A673 (cell line): ENCODE data around the gene SMIM5. TPM values are rescaled to one million over a fixed set of nuclear protein-coding genes. Genes with fewer than 3 reads are reported as not detected.

Source experiments
- BruUV-seq: library from RNA; stranded (reverse); fragments of 400-500 nt; replicated peaks from 2 replicates; lab custom pipeline; 2021; lab: Mats Ljungman, UMichigan
- CTCF ChIA-PET: fragments of 300-600 bp; sonication (Branson Sonifier 250); formaldehyde crosslinking; loops from one replicate; lab custom pipeline; 2022; ENCODE audit warnings: antibody characterized with exemption; lab: Charles Lee
- POLR2A ChIA-PET: fragments of 300-600 bp; sonication (Branson Sonifier 250); formaldehyde crosslinking; loops from one replicate; lab custom pipeline; 2022; ENCODE audit warnings: antibody characterized with exemption; ENCODE audit not compliant: low non-redundant PET; lab: Charles Lee
- DNase-seq: peaks from one replicate; pipeline ENCODE4 v3.0.0-alpha.2; 2015; ENCODE audit warnings: low spot score
- H3K27ac ChIP-seq: fragments of 200-600 bp; sonication (generic); 2 replicates; pipeline ENCODE4 v1.5.1; 2016; ENCODE audit warnings: mixed run types, low read depth, mild to moderate bottlenecking, mixed read lengths, antibody characterized with exemption, low read length; ENCODE audit not compliant: poor library complexity, severe bottlenecking
- H3K27me3 ChIP-seq: fragments of 200-600 bp; sonication (generic); replicated peaks from 2 replicates; pipeline ENCODE4 v1.6.1; 2017; ENCODE audit warnings: mixed run types, low read depth, mild to moderate bottlenecking, mixed read lengths, antibody characterized with exemption, low read length; ENCODE audit not compliant: insufficient read depth, poor library complexity
- H3K36me3 ChIP-seq: fragments of 200-600 bp; sonication (generic); 2 replicates; pipeline ENCODE4 v1.6.1; 2016; ENCODE audit warnings: mixed run types, mild to moderate bottlenecking, mixed read lengths, antibody characterized with exemption, low read length; ENCODE audit not compliant: insufficient read depth, poor library complexity, severe bottlenecking
- H3K4me1 ChIP-seq: fragments of 200-600 bp; sonication (generic); 2 replicates; pipeline ENCODE4 v1.6.1; 2017; ENCODE audit warnings: mixed run types, mild to moderate bottlenecking, mixed read lengths, antibody characterized with exemption, low read length; ENCODE audit not compliant: insufficient read depth, poor library complexity, severe bottlenecking
- H3K4me3 ChIP-seq: fragments of 200-600 bp; sonication (generic); 2 replicates; pipeline ENCODE4 v1.5.1; 2016; ENCODE audit warnings: low read depth, mixed run types, mild to moderate bottlenecking, mixed read lengths, low read length; ENCODE audit not compliant: poor library complexity, severe bottlenecking
- H3K9me3 ChIP-seq: fragments of 200-600 bp; sonication (generic); 2 replicates; pipeline ENCODE4 v1.6.1; 2016; ENCODE audit warnings: mixed run types, low read depth, mild to moderate bottlenecking, mixed read lengths, antibody characterized with exemption, low read length; ENCODE audit not compliant: poor library complexity, severe bottlenecking
- CTCF ChIP-seq: fragments of 300-800, 200-600 bp; sonication (generic); conservative IDR thresholded peaks from 2 replicates; pipeline ENCODE4 v1.5.1; 2017; ENCODE audit warnings: low read depth, mild to moderate bottlenecking, antibody characterized with exemption, low read length, moderate library complexity, mixed read lengths
- EZH2 ChIP-seq: fragments of 200-600 bp; sonication (generic); IDR thresholded peaks from 2 replicates; pipeline ENCODE4 v1.6.1; 2017; ENCODE audit warnings: borderline replicate concordance, low read depth, mild to moderate bottlenecking, mixed read lengths, antibody characterized with exemption, low read length; ENCODE audit not compliant: poor library complexity, severe bottlenecking
- intact Hi-C: fragments of 100-400 bp; cut with micrococcal nuclease; formaldehyde crosslinking; loops from one replicate; pipeline ENCODE4 v1.10.0; 2022; ENCODE audit not compliant: unreplicated experiment
- total RNA-seq: library from RNA; stranded (reverse); gene quantifications from 2 replicates; pipeline ENCODE4 v1.2.3, GENCODE V29; 2021

The SMIM5 gene
- total RNA-seq, 1 experiment from 2014 or later: not detected

- BruUV-seq: no TSS peak
- Histone ChIP-seq H3K4me3 (no peak overlapping the region), H3K9me3 (no peaks in the 10 kb centered on the region), H3K27me3 (no peaks in the 10 kb centered on the region), H3K4me1 (peaks cover 14% of the 10 kb centered on the region), H3K36me3 (peaks cover 51% of the 10 kb centered on the region), H3K27ac (no peak overlapping the region)
- ChIA-PET POLR2A (no interaction called here), CTCF (no interaction called here)
- no peak for DNase-seq
- intact Hi-C loops: no loop called here
- TF ChIP-seq EZH2 (no peak), CTCF (no peak)
These were observed 37.6 kb downstream of the SMIM5 start for GRCh38 chr17:75670868-75671267.

GRCh38 chr17:75672011-75672410 is 38.8 kb downstream of the SMIM5 start:
- intact Hi-C loops: no loop called here
- Histone ChIP-seq H3K9me3 (no peaks in the 10 kb centered on the region), H3K4me3 (no peak overlapping the region), H3K36me3 (peaks cover 55% of the 10 kb centered on the region), H3K27me3 (no peaks in the 10 kb centered on the region), H3K4me1 (peaks cover 9% of the 10 kb centered on the region), H3K27ac (no peak overlapping the region)
- no peak for DNase-seq
- CTCF ChIA-PET: interaction anchor here (0.7 to 1.1 kb wide), 2 partner anchors 76 to 82 kb away, joined by 3 read pairs; no protein-coding TSS in a partner anchor
- POLR2A ChIA-PET: interaction anchor here (0.7 kb wide), 1 partner anchor 73 kb away, joined by 4 read pairs; no protein-coding TSS in a partner anchor
- TF ChIP-seq CTCF (no peak), EZH2 (no peak)
- no TSS peak for BruUV-seq

- Histone ChIP-seq H3K9me3 (no peaks in the 10 kb centered on the region), H3K27ac (no peak overlapping the region), H3K36me3 (peaks cover 63% of the 10 kb centered on the region), H3K27me3 (no peaks in the 10 kb centered on the region), H3K4me1 (peaks cover 2% of the 10 kb centered on the region), H3K4me3 (no peak overlapping the region)
- no peak for DNase-seq
- ChIA-PET CTCF (no interaction called here), POLR2A (no interaction called here)
- intact Hi-C loops: no loop called here
- BruUV-seq: no TSS peak
- TF ChIP-seq CTCF (no peak), EZH2 (no peak)
These were observed 40.3 kb downstream of the SMIM5 start for GRCh38 chr17:75673487-75673886.
